ENCODE results near the gene APOA5.

GRCh38 chr11:116823031-116823843 is 31.6 kb upstream of the APOA5 start, which contains the start of gene APOA4:
- no peak for TF ChIP-seq EZH2 (IDR thresholded peaks at IDR 0.05)
- TF ChIP-seq POLR2AphosphoS5 (IDR thresholded peaks at IDR 0.05; ENCODE audit: borderline replicate concordance, low read depth, low read length) = no peak

Measured in SK-N-MC (cell line).